ENCODE results near the gene MTX1.

DNA sequence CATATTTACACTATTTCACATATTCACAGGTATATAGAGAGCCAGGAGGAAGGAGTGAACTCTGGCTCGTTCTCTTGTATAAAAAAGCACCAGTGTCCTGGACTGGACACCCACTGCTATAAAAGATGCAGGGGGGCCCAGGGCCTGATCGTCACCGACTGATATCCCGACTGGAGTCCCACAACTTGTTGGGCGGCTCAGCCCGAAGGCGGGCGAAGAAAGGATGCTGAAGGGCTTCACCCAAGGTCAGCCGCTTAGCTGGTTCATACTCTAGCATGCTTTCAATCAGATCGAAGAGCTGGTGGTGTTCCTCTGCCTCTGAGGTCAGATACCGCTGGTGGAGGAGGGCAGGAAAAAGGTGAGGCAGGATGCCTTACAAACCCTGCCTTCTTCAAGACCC is 54.6 kb downstream of the MTX1 start:
- TF ChIP-seq, protein P1, sequence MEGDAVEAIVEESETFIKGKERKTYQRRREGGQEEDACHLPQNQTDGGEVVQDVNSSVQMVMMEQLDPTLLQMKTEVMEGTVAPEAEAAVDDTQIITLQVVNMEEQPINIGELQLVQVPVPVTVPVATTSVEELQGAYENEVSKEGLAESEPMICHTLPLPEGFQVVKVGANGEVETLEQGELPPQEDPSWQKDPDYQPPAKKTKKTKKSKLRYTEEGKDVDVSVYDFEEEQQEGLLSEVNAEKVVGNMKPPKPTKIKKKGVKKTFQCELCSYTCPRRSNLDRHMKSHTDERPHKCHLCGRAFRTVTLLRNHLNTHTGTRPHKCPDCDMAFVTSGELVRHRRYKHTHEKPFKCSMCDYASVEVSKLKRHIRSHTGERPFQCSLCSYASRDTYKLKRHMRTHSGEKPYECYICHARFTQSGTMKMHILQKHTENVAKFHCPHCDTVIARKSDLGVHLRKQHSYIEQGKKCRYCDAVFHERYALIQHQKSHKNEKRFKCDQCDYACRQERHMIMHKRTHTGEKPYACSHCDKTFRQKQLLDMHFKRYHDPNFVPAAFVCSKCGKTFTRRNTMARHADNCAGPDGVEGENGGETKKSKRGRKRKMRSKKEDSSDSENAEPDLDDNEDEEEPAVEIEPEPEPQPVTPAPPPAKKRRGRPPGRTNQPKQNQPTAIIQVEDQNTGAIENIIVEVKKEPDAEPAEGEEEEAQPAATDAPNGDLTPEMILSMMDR (conservative IDR thresholded peaks at IDR 0.05; ENCODE audit: low read length) = no peak
- TF ChIP-seq EZH2phosphoT487 (IDR thresholded peaks at IDR 0.05; ENCODE audit: borderline replicate concordance) = no peak
